GM23338 (cell line): ENCODE results near the gene TM7SF3.

Experiments used
- CREB1 ChIP-seq: fragments of 250-450 bp; sonication (Bioruptor Pico); IDR thresholded peaks from 2 replicates; pipeline ENCODE4 v1.5.0; 2020; ENCODE audit warnings: low read depth, mild to moderate bottlenecking, moderate library complexity
- EZH2 ChIP-seq: fragments of 200-600 bp; sonication (generic); IDR thresholded peaks from one replicate; pipeline ENCODE4 v1.8.0; 2017; ENCODE audit warnings: antibody characterized with exemption, mild to moderate bottlenecking, low read depth; ENCODE audit not compliant: unreplicated experiment
- TF ChIP-seq, protein P1 (sequence below), 2 experiments: fragments of 200-600 bp in 1 of 2; sonication (generic) in 1 of 2; conservative IDR thresholded peaks; 2 replicates each; pipeline versions ENCODE4 v1.5.1 to v1.6.1; 2016 to 2017; ENCODE audit warnings: antibody characterized with exemption in 2 of 2, low read depth in 2 of 2, mild to moderate bottlenecking in 2 of 2, moderate library complexity in 1 of 2

DNA sequence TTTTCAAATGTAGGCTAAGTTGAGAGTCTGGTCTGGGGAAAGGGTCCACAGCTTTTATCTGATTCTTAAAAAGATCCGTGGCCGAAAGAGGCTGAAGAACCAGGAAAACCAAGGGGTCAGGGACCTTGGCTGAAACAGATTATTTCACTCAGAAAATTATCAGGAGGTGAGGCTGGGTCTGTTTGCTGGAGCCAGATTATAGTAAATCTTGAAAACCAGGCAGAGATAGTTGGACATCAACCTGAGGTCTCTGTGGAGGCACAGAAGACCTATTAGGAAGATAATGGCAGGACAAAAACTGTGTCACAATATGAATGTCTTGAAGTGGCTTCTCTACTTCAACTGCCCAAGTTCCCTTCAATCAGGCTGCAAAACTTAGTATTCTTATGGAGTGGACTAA is 6.6 kb upstream of the TM7SF3 start:
- TF ChIP-seq, protein P1, sequence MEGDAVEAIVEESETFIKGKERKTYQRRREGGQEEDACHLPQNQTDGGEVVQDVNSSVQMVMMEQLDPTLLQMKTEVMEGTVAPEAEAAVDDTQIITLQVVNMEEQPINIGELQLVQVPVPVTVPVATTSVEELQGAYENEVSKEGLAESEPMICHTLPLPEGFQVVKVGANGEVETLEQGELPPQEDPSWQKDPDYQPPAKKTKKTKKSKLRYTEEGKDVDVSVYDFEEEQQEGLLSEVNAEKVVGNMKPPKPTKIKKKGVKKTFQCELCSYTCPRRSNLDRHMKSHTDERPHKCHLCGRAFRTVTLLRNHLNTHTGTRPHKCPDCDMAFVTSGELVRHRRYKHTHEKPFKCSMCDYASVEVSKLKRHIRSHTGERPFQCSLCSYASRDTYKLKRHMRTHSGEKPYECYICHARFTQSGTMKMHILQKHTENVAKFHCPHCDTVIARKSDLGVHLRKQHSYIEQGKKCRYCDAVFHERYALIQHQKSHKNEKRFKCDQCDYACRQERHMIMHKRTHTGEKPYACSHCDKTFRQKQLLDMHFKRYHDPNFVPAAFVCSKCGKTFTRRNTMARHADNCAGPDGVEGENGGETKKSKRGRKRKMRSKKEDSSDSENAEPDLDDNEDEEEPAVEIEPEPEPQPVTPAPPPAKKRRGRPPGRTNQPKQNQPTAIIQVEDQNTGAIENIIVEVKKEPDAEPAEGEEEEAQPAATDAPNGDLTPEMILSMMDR (conservative IDR thresholded peaks at IDR 0.05; ENCODE audit: low read depth in 2 of 2) = no peak
- no peak for TF ChIP-seq EZH2
- TF ChIP-seq CREB1 (CRISPR knock-in tag) = no peak
